HL-60/S4 treated with retinoic acid at 250 ng/mL for 4 days and 3 days (cell line): Measurements from ENCODE around the gene ARPC1A.
"Not testable (repeated sequence)": the region's sequence is repeated elsewhere in the genome, so short reads cannot be mapped to it uniquely, and the experiment has no call there.

Source experiments
- in situ Hi-C: fragments of 300-500 bp; cut with MboI; formaldehyde crosslinking; loops from 2 replicates; pipeline ENCODE4 v1.7.0; 2022; ENCODE audit warnings: low sequenced_read_pairs

ARPC1A gene

DNA sequence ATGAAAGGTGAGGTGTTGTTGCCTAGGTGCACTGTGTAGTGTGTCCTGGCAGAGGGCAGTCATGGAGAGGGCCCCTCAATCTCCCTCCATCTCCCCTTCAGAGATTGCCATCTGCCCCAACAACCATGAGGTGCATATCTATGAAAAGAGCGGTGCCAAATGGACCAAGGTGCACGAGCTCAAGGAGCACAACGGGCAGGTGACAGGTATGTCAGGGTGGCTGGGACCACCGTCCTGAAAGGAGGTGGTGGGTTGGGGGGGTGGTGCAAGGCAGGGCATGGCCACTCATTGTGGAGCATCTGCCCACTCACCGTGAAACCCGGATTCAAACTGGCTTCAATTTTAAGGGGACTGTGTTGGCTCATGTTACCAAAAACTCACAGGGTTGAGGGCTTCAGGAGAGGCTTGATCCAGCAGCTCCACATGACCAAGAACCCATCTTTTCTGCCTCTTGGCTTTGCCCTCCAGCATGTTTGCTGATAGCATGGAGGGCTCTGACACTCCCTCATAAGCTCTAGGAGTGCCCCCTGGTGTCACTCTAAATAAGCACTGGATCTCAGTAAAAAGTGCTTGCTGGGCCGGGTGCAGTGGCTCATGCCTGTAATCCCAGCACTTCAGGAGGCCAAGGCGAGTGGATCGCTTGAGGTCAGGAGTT, 61.0 kb downstream of the ARPC1A start:
- in situ Hi-C loops: no loop called here

DNA sequence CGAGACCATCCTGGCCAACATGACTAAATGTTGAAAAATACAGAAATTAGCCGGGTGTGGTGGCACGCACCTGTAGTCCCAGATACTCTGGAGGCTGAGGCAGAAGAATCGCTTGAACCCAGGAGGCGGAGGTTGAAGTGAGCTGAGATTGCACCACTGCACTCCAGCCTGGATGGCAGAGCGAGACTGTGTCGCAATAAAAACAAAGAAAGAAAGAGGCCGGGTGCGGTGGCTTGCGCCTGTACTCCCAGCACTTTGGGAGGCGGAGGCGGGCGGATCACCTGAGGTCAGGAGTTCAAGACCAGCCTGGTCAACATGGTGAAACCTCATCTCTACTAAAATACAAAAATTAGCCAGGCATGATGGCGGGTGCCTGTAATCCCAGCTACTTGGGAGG, 61.5 kb downstream of the ARPC1A start:
- in situ Hi-C loops: not testable (repeated sequence)

DNA sequence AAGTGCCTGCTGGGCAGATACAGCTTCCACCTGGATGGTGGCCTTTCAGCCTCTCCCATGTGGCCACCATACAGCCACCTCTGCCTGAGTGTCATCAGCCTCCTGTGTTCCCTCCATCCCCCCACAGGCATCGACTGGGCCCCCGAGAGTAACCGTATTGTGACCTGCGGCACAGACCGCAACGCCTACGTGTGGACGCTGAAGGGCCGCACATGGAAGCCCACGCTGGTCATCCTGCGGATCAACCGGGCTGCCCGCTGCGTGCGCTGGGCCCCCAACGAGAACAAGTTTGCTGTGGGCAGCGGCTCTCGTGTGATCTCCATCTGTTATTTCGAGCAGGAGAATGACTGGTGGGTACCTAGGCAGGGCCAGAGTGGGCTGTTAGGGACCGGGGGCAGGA, 62.2 kb downstream of the ARPC1A start:
- in situ Hi-C loops: no loop called here

DNA sequence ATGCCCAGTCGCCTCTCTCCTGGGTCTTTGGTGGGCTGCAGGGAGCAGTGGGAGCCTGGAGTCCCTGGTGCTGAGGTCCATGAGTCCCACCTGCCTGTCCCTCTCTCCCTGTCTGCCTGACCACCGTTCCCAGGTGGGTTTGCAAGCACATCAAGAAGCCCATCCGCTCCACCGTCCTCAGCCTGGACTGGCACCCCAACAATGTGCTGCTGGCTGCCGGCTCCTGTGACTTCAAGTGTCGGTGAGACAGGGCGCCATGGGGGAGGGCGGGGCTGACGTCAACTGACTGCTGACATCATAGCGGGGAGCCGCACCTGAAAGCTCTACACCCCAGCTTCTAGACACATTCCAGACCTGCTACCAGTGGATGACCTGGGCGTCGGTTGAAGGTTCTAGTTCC, 64.1 kb downstream of the ARPC1A start:
- in situ Hi-C loops: no loop called here

DNA sequence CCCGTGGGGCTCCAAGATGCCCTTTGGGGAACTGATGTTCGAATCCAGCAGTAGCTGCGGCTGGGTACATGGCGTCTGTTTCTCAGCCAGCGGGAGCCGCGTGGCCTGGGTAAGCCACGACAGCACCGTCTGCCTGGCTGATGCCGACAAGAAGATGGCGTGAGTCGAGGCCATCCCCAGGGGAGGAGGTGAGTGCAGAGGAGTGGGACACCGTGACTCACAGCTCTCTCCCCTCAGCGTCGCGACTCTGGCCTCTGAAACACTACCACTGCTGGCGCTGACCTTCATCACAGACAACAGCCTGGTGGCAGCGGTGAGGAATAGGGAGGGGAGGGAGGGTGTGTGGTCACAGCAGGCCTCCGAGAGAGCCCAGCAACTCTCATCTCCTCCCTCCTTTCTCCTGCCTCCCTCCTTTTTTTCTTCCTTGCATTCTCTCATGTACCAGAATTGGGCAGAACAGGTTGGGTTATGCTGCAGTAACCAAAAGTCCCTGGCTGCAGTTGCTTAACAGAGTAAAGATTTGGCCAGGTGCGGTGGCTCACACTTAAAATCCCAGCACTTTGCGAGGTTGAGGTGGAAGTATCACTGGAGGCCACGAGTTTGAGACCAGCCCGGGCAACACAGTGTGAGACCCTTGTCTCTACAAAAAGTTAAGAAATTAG, 65.4 kb downstream of the ARPC1A start:
- in situ Hi-C loops: no loop called here

DNA sequence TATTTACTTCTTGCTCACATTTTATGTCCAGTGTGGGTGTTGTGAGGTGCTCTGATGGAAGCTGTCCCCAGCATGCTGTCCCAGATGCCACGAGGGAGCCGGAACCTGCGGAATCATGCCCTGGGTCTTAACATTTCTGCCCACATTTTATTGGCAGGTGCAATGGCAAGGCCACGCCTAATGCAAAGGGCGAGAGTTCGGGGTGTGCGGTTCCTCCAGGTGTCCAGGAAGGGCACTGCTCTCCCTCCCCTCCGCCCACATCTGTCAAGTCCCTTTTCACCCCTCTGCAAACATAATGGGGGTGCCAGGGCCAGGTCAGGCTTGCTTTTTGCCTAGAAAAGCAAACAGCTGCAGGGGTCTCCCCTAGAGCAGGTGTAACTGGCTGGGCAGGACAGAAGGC, 66.3 kb downstream of the ARPC1A start:
- in situ Hi-C loops: no loop called here

DNA sequence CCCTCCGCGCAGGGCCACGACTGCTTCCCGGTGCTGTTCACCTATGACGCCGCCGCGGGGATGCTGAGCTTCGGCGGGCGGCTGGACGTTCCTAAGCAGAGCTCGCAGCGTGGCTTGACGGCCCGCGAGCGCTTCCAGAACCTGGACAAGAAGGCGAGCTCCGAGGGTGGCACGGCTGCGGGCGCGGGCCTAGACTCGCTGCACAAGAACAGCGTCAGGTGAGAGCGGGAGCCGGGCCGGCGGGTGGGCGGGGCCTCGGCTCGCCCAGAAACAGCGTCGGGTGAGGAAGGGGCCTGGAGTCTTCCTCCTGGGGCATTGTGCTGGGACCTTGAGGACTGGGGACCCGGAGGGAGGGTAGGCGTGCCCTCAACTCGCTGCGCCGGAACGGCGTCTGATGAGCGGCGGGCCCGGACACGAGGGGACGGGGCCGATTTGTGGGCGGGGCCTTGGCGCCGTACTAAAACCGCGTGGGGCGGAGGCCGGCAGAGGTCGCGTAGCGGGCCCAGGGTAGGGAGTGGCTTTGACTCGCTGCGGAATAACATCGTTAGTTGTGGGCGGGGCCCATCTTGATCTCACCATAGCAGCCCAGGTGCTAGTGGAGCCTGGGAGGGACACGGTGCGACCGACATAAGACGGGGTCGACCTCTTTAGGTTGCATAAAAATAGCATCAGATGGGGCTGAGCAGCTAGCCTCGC, 67.1 kb downstream of the ARPC1A start:
- in situ Hi-C loops: no loop called here

DNA sequence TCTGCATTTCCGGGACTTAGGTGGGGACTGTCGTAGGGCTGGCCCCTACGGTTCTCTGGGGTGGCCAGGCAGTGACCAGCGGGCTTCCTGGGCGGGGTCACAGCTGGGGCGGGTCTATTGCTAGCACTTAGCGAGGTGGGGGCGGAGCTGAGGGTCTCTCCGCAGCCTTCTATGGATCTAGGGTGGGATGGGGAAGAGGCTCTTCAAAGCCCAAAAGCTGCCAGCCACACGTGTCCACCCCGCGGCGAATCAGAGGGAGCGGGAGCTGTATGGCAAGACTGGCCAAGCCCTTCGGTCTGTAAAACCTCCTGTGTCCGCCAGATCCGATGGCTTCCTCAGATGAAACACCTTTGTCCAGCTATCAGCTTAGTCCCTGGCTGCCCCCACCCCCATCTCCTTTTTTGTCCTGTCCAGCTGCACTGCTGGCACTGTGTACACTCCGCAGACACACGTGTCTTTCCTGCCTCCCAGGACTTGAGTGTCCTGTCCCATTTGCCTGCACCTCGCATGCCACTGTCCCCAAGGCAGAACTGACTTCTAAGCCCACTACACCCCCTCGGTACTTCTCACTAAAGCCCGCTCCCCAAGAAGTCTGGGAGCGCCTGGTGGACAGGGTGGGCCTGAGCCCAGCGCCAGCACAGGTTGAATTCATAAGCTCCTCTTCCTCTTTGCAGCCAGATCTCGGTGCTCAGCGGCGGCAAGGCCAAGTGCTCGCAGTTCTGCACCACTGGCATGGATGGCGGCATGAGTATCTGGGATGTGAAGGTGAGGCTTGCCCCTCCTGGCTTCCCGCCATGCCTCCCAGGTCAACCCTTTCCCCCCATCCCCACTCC, 67.9 kb downstream of the ARPC1A start:
- in situ Hi-C loops: no loop called here

DNA sequence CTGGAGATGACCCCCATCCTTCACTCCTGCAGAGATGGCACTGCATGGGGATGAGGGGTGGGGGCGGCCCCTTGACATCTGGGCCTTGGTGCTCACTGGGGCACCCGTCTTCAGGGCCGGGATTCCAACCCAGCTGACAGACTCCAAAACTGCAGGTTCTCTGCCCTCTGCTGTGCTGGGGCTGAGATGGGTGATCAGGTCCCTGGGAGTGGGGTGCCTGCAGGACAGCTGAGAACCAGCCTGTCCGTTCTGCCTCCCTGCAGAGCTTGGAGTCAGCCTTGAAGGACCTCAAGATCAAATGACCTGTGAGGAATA, 68.4 kb downstream of the ARPC1A start:
- in situ Hi-C loops: no loop called here

DNA sequence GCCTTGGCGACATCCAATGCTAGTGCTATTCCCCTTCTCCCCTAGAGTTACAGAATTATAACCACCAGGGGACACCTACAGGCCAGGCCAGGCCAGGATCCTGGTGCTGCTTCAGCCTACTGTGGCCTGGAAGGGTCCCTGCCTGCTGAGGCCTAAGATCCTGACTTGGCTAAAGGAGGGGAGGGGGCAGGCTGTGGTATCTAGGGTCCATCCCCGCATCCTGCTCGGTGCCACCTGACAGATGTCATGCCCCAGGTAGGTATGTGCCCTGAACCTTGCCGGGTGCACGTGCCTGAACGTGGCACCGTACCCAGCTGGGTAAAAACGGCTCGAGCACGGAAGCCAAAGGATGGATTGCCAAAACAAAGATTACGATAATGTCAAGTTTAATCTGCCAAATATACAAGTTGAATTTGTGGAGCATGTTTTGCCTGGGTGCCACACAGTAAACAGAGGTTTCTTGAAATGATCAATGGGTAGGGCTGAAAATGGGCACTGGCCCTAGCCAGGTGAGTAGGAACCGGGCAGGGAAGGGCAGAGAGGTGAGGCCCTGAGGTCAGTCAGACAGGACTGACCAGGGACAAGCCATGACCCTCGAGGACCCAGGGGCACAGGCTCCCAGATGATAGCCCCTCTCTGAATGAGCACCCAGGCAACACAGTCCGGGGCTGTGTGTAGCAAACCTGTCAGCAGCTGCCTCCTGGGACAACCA, 70.1 kb downstream of the ARPC1A start:
- in situ Hi-C loops: no loop called here

DNA sequence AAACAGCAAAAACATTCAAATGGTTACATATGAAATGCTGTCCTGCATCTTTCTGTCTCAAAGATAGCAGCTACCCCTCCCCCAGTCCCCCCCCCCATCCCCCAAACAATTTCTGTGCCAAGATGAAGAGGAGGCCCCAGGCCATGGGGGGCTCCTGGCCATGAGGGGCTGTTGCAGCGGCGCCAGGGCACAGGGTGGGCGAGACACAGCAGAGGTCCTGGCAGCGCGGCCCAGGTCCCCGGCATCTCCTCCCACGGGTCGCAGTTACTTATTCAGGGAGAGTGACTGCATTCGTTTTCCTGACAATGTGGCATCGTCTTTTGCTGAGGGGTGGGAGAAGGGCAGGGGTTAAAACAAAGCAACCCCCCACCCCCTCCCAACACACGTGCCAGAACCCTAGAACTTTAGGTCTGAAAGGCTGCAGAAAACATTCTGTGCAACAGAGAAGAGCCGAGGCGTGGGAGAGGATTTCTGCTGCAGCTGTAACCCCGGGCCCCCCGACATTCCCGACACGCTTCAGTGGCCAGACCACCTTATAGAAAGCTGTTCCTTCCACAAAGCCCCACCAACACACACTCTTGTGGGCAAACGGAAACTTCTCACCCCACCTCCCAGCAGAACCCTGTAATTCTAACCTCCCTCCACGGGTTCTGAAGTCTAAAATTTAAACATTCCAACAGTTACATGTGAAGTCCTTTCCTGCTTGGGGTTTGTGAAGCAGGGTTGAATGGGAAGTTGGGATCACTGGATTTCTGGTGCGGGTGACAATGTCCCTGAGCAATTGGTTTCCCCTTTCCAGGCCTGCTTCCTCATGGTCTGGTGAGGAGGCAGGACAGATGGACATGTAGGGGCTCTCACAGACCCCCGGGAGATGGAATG, 71.0 kb downstream of the ARPC1A start:
- in situ Hi-C loops: no loop called here

DNA sequence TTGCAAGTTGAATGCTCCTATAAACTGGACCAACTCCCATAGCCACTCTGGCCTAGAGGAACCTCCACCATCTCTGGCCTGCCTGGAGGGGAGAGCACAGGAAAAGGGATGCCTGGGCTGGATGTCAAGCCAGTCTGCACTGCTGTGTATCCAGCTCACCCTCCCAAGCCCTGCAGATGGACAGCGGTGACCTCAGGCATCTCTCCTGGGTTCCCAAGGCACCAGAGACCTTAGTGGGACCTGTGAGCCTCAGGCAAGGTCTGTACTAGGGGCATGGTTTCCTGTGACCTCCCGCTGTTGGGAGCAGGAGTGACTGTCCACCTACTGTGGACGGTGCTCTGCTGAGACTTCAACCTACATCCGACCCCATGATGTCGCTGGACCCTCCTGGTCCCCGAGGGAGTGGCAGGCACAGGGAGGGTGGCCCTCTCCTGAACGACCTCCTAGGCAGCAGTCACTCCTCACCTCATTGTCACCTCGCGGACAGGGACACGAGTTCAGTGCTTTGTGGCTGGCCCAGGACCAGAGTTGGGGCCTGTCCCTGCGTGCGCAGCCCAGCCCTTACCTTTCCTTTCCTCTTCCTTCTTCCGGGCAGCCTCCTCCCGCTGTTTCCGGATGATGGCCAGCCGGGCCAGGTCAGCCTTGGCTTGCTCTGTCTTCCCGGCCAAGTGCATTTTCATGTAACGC, 71.7 kb downstream of the ARPC1A start:
- in situ Hi-C loops: no loop called here

DNA sequence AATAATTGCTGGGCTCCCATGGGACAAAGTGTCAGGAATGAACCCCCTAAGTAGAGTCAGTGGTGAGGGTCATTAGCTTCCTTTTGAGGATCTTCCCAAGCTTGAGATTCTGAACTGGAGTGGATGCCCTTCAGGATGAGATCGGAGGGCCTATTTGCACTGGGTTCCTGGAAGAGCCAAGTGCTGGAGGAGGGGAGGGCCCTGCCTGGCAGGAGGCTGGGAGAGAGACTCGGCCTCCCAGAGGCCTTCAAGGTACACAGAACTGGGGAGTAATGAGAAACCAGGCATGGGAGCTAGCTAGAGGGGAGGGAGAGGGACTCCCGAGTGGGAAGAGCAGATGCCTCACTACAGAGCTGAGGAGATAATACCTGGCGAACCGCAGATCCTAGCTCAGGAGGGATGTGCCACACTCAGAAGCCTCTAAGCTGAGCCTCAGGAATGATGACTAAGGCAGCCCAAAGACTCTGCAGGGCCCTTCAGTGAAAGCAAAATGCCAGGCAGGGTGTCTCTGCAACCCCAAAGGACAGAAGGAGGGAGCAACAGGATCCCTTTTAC, 73.3 kb downstream of the ARPC1A start:
- in situ Hi-C loops: no loop called here

DNA sequence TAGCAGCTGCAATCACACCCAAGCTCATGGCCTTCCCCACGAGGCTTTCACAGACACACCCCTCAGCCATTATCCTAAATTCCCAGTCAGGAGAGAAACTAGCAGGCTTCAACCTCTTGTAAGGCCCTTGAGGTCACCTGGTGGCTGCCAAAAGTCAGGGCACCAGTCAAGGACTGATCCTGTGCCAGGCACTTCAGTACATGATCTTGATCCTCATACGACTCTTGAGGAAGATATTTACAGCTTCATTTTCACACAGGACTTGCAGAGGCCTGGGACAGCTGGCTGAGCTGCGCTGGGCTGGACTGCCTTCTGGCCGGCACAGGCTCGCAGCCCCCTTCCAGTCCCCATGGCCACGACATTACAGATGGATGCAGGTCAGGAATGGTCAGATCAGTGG, 73.9 kb downstream of the ARPC1A start:
- in situ Hi-C loops: no loop called here

DNA sequence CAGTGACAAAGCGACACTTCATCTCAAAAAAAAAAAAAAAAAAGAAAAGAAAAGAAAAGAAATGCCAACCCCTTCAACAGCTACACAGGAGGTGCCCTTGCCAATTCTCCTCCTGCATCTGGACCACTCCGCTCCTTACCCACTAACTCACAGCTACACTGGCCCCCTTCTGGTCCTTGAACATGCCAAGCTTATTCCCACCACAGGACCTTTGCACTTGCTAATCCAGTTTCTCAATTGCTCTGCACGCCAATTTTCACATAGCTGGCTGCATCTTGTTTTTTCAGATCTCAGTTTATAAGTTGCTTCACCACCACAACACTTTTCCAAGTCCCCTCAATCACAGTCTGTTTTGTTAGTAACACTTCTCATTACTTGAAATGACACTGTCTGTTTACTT, 77.2 kb downstream of the ARPC1A start:
- in situ Hi-C loops: no loop called here

DNA sequence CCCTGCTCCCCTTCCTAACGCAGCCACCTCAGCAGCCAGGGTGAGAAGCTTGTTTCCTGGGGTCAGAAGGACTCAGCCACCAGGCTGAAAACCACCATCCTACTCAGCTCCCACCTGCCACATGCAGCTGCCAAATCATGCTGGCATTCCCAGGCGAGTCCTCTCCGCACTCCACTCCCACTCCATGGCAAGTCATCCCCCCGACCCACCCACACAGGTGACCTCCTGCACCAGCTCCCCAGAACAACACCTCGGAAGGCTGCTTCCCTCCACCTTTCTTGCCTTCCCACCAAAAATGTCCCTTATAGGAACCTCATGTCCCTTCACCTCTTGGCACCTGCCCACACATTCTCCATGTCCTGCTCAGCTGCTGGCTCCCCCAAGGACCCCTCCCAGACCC, 78.1 kb downstream of the ARPC1A start:
- in situ Hi-C loops: no loop called here

DNA sequence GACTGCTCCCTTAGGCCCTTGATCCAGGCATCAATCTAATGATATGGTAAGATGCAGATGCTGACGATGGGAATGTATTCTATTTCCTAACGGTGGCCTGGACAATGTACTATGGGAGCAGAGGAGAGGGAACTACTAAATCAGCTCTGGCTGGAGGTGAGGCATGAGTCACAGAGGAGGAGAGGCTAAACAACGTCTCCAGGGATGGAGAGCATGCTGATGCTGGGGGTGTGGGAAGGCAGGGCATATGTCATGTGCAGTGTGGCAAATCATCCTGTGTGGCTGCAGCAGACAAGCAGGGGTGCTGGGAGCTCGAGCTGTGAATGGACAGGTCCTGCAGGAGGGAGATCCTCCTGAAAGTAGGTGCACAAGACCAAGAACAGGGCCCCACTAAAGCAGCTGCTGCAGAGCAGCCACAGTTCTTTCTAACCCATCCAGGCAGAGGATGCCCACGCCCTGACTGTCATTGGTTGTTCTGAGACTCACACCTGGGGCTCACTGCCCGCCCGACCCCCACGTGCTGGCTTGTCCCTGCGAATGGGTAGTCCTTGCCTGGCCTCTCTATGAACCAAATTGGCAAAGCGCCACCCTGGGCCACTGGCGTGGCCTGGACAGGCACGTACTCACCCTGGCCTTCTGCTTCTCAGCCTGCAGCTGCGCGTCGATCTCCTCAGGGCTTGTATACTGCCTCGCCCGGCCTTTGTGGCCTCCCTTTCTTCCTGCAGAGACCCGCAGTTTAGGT, 78.7 kb downstream of the ARPC1A start:
- in situ Hi-C loops: no loop called here

DNA sequence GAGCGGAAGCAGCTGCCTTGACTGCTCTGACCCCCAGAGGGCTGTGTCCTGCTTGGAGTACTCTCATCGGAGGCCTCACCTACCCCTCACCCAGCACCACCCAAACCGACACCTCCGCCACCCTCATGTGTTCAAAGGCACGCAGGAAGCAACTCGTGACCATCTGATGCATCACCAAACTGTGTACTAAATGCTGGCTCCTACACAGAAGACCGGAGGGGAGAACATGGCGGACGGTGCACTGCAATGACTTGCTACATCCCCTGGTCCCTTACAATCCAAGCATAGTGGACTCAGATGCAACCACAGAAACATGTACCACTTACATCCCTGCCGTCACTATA, 79.3 kb downstream of the ARPC1A start:
- in situ Hi-C loops: no loop called here

DNA sequence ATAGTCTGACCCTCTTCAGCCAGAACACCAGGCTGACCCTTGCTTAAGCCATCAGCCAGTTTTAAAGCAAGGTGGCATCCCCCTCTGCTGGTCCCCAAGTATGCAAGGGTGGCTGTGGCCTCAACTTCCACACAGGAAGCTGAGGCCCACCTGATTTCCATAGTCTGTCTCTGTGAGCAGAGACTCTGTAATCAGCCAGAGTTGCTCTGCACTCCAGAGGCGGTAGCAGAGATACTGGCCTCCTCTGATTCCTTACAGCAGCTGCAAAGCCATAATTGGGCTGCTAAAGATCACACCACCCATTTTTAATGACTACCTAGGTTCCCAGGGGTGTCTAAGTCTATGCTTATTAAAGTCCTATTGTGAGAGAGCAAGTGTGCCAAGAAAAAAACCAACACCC, 80.9 kb downstream of the ARPC1A start:
- in situ Hi-C loops: no loop called here
